HepG2 (cell line): ENCODE data around the gene TNP2. TPM values are rescaled to one million over a fixed set of nuclear protein-coding genes. Genes with fewer than 3 reads are reported as not detected.
A peak's percentile ranks its signal among the peaks of the same experiment; 100 is the strongest.

Experiments used
- AKNA ChIP-seq: sonication (generic); formaldehyde crosslinking; IDR thresholded peaks from 2 replicates; pipeline ENCODE4 v1.4.0; 2020; ENCODE audit warnings: missing genetic modification reagents, borderline replicate concordance
- ATF5 ChIP-seq: sonication (generic); formaldehyde crosslinking; IDR thresholded peaks from 2 replicates; pipeline ENCODE4 v1.4.0; 2020; ENCODE audit warnings: mild to moderate bottlenecking, low read depth, missing genetic modification reagents
- CBX1 ChIP-seq: IDR thresholded peaks from one replicate; pipeline ENCODE4 v1.6.1; 2016; ENCODE audit warnings: antibody characterized with exemption, low read depth
- PRMT3 ChIP-seq: sonication (generic); formaldehyde crosslinking; IDR thresholded peaks from 2 replicates; pipeline ENCODE4 v1.8.1; 2022; ENCODE audit warnings: low read depth, mild to moderate bottlenecking, moderate library complexity, missing genetic modification reagents, borderline replicate concordance
- SMAD3 ChIP-seq: sonication (generic); formaldehyde crosslinking; IDR thresholded peaks from 2 replicates; pipeline ENCODE4 v1.4.0; 2020; ENCODE audit warnings: missing genetic modification reagents
- U2AF1 ChIP-seq: fragments of 200-400 bp; formaldehyde crosslinking; optimal IDR thresholded peaks from 2 replicates; pipeline ENCODE3; 2017; ENCODE audit warnings: mild to moderate bottlenecking, low read depth, low read length
- YEATS4 ChIP-seq: sonication (generic); formaldehyde crosslinking; IDR thresholded peaks from 2 replicates; pipeline ENCODE4 v1.4.0; 2020; ENCODE audit warnings: missing genetic modification reagents, borderline replicate concordance
- ZEB1 ChIP-seq: IDR thresholded peaks from 2 replicates; pipeline ENCODE4 v1.6.1; 2012; ENCODE audit warnings: mild to moderate bottlenecking, low read depth, inconsistent platforms; ENCODE audit not compliant: insufficient replicate concordance
- ZNF138 ChIP-seq: sonication (generic); formaldehyde crosslinking; IDR thresholded peaks from 2 replicates; pipeline ENCODE4 v1.5.0; 2020; ENCODE audit warnings: mild to moderate bottlenecking, low read depth, missing genetic modification reagents
- ZNF264 ChIP-seq: sonication (generic); formaldehyde crosslinking; IDR thresholded peaks from 2 replicates; pipeline ENCODE4 v1.4.0; 2020; ENCODE audit warnings: missing genetic modification reagents
- ZNF33A ChIP-seq: sonication (generic); formaldehyde crosslinking; IDR thresholded peaks from 2 replicates; pipeline ENCODE4 v1.5.1; 2020; ENCODE audit warnings: missing genetic modification reagents, mild to moderate bottlenecking, moderate library complexity, borderline replicate concordance
- ZNF644 ChIP-seq: IDR thresholded peaks from 2 replicates; pipeline ENCODE4 v1.6.1; 2016; ENCODE audit warnings: low read depth
- ZNF766 ChIP-seq: sonication (generic); formaldehyde crosslinking; IDR thresholded peaks from 2 replicates; pipeline ENCODE4 v1.5.0; 2020; ENCODE audit warnings: missing genetic modification reagents, borderline replicate concordance
- polyA plus RNA-seq, 8 experiments: library from polyadenylated mRNA; depleted of rRNA in 3 of 8; stranded (reverse) in 7 of 8; unstranded in 1 of 8; fragments of >200 nt; fragmentation: Illumina TruSeq in 4 of 8; extraction: Trizol in 4 of 8; gene quantifications; 2 replicates each; pipeline versions ENCODE4 v1.2.1 to v1.2.3, GENCODE V29; 2011 to 2016; ENCODE audit warnings: low read depth in 4 of 8, missing spikeins in 1 of 8, mixed read lengths in 1 of 8; ENCODE audit not compliant: insufficient read depth in 1 of 8
- total RNA-seq, 5 experiments: library from RNA; depleted of rRNA; stranded (reverse); fragments of >200 nt; fragmentation: Illumina TruSeq; extraction: Trizol; gene quantifications; 2 replicates each; pipeline ENCODE4 v1.2.3, GENCODE V29; 2016; ENCODE audit warnings: low read depth in 1 of 5
- TF ChIP-seq, protein P1 (sequence below): sonication (generic); formaldehyde crosslinking; IDR thresholded peaks from 2 replicates; pipeline ENCODE4 v1.9.0; 2021; ENCODE audit warnings: mild to moderate bottlenecking, missing genetic modification reagents
- TF ChIP-seq, protein P2 (sequence below): sonication (generic); formaldehyde crosslinking; IDR thresholded peaks from 2 replicates; pipeline ENCODE4 v1.8.1; 2023; ENCODE audit warnings: mild to moderate bottlenecking, missing genetic modification reagents
- TF ChIP-seq, protein P3 (sequence below): IDR thresholded peaks from 2 replicates; pipeline ENCODE4 v1.6.1; 2016; ENCODE audit warnings: mild to moderate bottlenecking

Gene TNP2
- total and polyA plus RNA-seq, 2 of the 13 experiments (the other 11 are each of a cell fraction or from before 2014, with no cell fraction given), result not detected

DNA sequence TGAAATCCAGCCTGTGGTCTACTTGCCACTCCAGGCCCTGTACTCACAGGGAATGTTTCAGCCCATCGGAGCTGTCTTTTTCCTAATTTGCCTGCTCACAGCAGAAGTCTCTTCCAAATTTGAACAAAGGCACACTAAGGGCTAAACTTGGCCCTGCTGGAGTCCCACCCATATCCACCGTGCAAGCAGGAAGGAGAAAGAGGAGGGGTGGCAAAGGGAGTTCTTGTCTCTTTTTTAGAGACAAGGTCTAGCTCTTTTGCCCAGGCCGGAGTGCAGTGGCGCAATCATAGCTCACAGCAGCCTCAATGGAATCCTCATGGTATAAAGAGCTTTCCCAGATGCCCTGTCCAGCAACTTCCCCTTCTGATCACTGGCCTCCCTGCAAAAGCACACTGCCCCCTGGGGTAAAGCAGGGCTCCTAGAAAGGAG lies 14.7 kb upstream of the TNP2 start (continued):
- TF ChIP-seq AKNA (CRISPR knock-in tag) (no peak), ZEB1 (no peak), YEATS4 (CRISPR knock-in tag) (no peak), ZNF264 (no peak), CBX1 (no peak), SMAD3 (CRISPR knock-in tag) (peak; percentile 52; the same call in 1 of the 2 replicates), U2AF1 (no peak), ZNF766 (no peak), ATF5 (CRISPR knock-in tag) (no peak), ZNF644 (CRISPR knock-in tag) (peak; percentile 50; the same call in 1 of the 2 replicates), ZNF33A (CRISPR knock-in tag) (no peak), ZNF138 (CRISPR knock-in tag) (no peak), PRMT3 (no peak)
- TF ChIP-seq, protein P1, sequence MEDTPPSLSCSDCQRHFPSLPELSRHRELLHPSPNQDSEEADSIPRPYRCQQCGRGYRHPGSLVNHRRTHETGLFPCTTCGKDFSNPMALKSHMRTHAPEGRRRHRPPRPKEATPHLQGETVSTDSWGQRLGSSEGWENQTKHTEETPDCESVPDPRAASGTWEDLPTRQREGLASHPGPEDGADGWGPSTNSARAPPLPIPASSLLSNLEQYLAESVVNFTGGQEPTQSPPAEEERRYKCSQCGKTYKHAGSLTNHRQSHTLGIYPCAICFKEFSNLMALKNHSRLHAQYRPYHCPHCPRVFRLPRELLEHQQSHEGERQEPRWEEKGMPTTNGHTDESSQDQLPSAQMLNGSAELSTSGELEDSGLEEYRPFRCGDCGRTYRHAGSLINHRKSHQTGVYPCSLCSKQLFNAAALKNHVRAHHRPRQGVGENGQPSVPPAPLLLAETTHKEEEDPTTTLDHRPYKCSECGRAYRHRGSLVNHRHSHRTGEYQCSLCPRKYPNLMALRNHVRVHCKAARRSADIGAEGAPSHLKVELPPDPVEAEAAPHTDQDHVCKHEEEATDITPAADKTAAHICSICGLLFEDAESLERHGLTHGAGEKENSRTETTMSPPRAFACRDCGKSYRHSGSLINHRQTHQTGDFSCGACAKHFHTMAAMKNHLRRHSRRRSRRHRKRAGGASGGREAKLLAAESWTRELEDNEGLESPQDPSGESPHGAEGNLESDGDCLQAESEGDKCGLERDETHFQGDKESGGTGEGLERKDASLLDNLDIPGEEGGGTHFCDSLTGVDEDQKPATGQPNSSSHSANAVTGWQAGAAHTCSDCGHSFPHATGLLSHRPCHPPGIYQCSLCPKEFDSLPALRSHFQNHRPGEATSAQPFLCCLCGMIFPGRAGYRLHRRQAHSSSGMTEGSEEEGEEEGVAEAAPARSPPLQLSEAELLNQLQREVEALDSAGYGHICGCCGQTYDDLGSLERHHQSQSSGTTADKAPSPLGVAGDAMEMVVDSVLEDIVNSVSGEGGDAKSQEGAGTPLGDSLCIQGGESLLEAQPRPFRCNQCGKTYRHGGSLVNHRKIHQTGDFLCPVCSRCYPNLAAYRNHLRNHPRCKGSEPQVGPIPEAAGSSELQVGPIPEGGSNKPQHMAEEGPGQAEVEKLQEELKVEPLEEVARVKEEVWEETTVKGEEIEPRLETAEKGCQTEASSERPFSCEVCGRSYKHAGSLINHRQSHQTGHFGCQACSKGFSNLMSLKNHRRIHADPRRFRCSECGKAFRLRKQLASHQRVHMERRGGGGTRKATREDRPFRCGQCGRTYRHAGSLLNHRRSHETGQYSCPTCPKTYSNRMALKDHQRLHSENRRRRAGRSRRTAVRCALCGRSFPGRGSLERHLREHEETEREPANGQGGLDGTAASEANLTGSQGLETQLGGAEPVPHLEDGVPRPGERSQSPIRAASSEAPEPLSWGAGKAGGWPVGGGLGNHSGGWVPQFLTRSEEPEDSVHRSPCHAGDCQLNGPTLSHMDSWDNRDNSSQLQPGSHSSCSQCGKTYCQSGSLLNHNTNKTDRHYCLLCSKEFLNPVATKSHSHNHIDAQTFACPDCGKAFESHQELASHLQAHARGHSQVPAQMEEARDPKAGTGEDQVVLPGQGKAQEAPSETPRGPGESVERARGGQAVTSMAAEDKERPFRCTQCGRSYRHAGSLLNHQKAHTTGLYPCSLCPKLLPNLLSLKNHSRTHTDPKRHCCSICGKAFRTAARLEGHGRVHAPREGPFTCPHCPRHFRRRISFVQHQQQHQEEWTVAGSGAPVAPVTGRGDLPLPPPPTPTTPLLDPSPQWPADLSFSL (CRISPR knock-in tag), result no peak
- TF ChIP-seq, protein P2, sequence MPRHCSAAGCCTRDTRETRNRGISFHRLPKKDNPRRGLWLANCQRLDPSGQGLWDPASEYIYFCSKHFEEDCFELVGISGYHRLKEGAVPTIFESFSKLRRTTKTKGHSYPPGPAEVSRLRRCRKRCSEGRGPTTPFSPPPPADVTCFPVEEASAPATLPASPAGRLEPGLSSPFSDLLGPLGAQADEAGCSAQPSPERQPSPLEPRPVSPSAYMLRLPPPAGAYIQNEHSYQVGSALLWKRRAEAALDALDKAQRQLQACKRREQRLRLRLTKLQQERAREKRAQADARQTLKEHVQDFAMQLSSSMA (CRISPR knock-in tag), result peak; percentile 88; the same call in 1 of the 2 replicates
- TF ChIP-seq, protein P3, sequence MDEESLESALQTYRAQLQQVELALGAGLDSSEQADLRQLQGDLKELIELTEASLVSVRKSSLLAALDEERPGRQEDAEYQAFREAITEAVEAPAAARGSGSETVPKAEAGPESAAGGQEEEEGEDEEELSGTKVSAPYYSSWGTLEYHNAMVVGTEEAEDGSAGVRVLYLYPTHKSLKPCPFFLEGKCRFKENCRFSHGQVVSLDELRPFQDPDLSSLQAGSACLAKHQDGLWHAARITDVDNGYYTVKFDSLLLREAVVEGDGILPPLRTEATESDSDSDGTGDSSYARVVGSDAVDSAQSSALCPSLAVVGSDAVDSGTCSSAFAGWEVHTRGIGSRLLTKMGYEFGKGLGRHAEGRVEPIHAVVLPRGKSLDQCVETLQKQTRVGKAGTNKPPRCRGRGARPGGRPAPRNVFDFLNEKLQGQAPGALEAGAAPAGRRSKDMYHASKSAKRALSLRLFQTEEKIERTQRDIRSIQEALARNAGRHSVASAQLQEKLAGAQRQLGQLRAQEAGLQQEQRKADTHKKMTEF (CRISPR knock-in tag), result peak; percentile 69; the same call in 1 of the 2 replicates
